GM12801 (cell line): ENCODE data around the gene MCRS1.

Source experiments
- CTCF ChIP-seq: IDR thresholded peaks from one replicate; pipeline ENCODE4 v1.5.1; 2011; ENCODE audit warnings: control low read depth; ENCODE audit not compliant: insufficient read length; ENCODE audit errors: extremely low read depth

MCRS1 gene

GRCh38 chr12:49545815-49546214 is 22.1 kb downstream of the MCRS1 start:
- TF ChIP-seq CTCF: no peak

GRCh38 chr12:49543914-49544815 is 23.8 kb downstream of the MCRS1 start:
- no peak for TF ChIP-seq CTCF

- no peak for TF ChIP-seq CTCF
Measured at GRCh38 chr12:49543221-49543913, 24.6 kb downstream of the MCRS1 start.

GRCh38 chr12:49542592-49543160 is 25.3 kb downstream of the MCRS1 start:
- TF ChIP-seq CTCF: no peak

- no peak for TF ChIP-seq CTCF
Measured at GRCh38 chr12:49541911-49542505, 25.9 kb downstream of the MCRS1 start.

GRCh38 chr12:49541140-49541861 is 26.6 kb downstream of the MCRS1 start:
- TF ChIP-seq CTCF: no peak
